ENCODE results near the gene ALDH4A1.
"Not testable (repeated sequence)": the region's sequence is repeated elsewhere in the genome, so short reads cannot be mapped to it uniquely, and the experiment has no call there.

ALDH4A1 gene

GRCh38 chr1:18847723-18848122 is 54.6 kb downstream of the ALDH4A1 start:
- not testable (repeated sequence) for DNase-seq

- no peak for DNase-seq
These were observed 62.2 kb downstream of the ALDH4A1 start for GRCh38 chr1:18840145-18840544.

GRCh38 chr1:18836654-18837053 is 65.7 kb downstream of the ALDH4A1 start:
- DNase-seq: no peak

GRCh38 chr1:18832319-18832718 is 70.0 kb downstream of the ALDH4A1 start:
- not testable (repeated sequence) for DNase-seq

- DNase-seq: no peak
These were observed 70.7 kb downstream of the ALDH4A1 start for GRCh38 chr1:18831656-18832055.

- DNase-seq: no peak
These were observed 71.8 kb downstream of the ALDH4A1 start for GRCh38 chr1:18830596-18830995.

GRCh38 chr1:18829671-18830070 is 72.7 kb downstream of the ALDH4A1 start:
- no peak for DNase-seq

- DNase-seq: no peak
These were observed 74.1 kb downstream of the ALDH4A1 start for GRCh38 chr1:18828224-18828623.

- DNase-seq: no peak
These were observed 78.9 kb downstream of the ALDH4A1 start for GRCh38 chr1:18823438-18823837.

Data from activated naive CD4-positive, alpha-beta T cell treated with anti-CD3 and anti-CD28 coated beads, Interleukin-2, amount 50 U/mL, for 16 hours (primary cell).